ENCODE data around the gene RRAGD.

Gene RRAGD

GRCh38 chr6:89323511-89323971 lies 88.5 kb downstream of the RRAGD start:
- Mint-ChIP-seq H3K36me3 (ENCODE audit: low read depth) (peaks cover 46% of the 10 kb centered on the region), H3K9me3 (peaks cover 28% of the 10 kb centered on the region), H3K27ac (peak overlapping the region; percentile 43), H3K4me3 (no peak overlapping the region), H3K27me3 (ENCODE audit: low read depth, poor library complexity) (peaks cover 3% of the 10 kb centered on the region), H3K4me1 (peaks cover 8% of the 10 kb centered on the region)
- TF ChIP-seq, protein P1, sequence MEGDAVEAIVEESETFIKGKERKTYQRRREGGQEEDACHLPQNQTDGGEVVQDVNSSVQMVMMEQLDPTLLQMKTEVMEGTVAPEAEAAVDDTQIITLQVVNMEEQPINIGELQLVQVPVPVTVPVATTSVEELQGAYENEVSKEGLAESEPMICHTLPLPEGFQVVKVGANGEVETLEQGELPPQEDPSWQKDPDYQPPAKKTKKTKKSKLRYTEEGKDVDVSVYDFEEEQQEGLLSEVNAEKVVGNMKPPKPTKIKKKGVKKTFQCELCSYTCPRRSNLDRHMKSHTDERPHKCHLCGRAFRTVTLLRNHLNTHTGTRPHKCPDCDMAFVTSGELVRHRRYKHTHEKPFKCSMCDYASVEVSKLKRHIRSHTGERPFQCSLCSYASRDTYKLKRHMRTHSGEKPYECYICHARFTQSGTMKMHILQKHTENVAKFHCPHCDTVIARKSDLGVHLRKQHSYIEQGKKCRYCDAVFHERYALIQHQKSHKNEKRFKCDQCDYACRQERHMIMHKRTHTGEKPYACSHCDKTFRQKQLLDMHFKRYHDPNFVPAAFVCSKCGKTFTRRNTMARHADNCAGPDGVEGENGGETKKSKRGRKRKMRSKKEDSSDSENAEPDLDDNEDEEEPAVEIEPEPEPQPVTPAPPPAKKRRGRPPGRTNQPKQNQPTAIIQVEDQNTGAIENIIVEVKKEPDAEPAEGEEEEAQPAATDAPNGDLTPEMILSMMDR (IDR thresholded peaks at IDR 0.05) = no peak
- no peak for DNase-seq

GRCh38 chr6:89321131-89321970 lies 90.7 kb downstream of the RRAGD start:
- Mint-ChIP-seq H3K27me3 (ENCODE audit: low read depth, poor library complexity) (peaks cover 3% of the 10 kb centered on the region), H3K4me3 (no peak overlapping the region), H3K36me3 (ENCODE audit: low read depth) (peaks cover 58% of the 10 kb centered on the region), H3K9me3 (peaks cover 34% of the 10 kb centered on the region), H3K4me1 (peaks cover 8% of the 10 kb centered on the region), H3K27ac (no peak overlapping the region)
- TF ChIP-seq, protein P1 (IDR thresholded peaks at IDR 0.05) = no peak
- no peak for DNase-seq

- Mint-ChIP-seq H3K36me3 (ENCODE audit: low read depth) (peaks cover 59% of the 10 kb centered on the region), H3K4me1 (peaks cover 8% of the 10 kb centered on the region), H3K27ac (no peak overlapping the region), H3K4me3 (no peak overlapping the region), H3K9me3 (peaks cover 34% of the 10 kb centered on the region), H3K27me3 (ENCODE audit: low read depth, poor library complexity) (peaks cover 3% of the 10 kb centered on the region)
- TF ChIP-seq, protein P1 (IDR thresholded peaks at IDR 0.05) = no peak
- no peak for DNase-seq
Observed at GRCh38 chr6:89320012-89320559, 92.0 kb downstream of the RRAGD start.

DNA sequence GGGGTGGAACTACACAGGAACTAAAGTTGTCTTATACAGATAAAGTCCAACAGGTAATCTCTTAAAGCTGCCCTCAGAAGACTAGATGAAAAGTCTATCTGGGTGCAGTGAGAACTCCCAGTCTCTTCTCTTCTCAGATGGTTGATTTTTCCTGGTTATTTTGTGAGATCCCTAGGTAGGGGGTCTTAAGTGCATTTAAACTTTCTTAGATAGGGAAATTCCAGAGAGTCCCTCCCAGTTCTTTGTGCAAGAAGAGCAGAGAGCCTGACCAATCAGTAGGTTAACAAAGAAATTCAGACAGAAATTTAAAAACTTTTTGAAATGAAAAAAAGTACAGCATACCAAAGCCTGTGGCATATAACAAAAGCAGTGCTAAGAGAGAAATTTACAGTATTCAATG lies 95.0 kb downstream of the RRAGD start:
- peaks cover 47% of the 10 kb centered on the region for H3K36me3 Mint-ChIP-seq (ENCODE audit: low read depth)
- peaks cover 33% of the 10 kb centered on the region for H3K9me3 Mint-ChIP-seq
- H3K4me3 Mint-ChIP-seq = no peak overlapping the region
- peaks cover 3% of the 10 kb centered on the region for H3K27me3 Mint-ChIP-seq (ENCODE audit: low read depth, poor library complexity)
- no peak overlapping the region for H3K27ac Mint-ChIP-seq
- TF ChIP-seq, protein P1 (IDR thresholded peaks at IDR 0.05) = no peak
- no peak for DNase-seq
- H3K4me1 Mint-ChIP-seq = peaks cover 3% of the 10 kb centered on the region

DNA sequence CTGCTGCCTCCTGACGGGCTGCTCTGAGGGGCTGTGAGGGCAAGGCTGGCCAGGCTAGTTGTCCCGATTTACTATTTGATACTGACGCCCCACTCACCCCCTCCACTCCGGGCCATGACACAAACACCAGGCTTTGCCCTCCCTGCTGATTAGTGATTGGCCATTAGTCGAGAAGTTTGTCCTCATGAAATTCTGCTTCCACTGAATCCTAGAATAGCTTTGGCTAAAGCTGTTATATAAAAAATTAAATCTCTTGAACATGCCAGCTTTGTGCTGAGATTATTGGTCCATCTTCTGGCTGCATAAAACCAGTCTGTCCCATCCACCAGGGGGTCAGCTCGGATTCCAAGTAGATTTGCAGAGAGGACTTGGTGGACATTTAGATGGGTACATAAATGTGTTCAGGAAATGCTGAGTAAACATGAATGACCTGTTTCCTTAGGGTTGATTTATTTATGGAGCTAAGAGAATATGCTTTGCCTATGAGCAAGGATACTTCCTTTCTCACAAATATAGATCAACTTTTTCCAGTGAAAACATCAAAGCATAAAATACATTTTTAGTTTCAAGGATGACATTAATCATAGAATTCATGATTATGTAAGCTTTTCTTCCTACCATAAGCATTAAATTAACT lies 96.7 kb downstream of the RRAGD start, which contains the start of gene GABRR2:
Gene GABRR2, minus strand, starts transcription at position 51 of the 637 bp plus-strand sequence. CDS start 134 bp downstream, outside the sequence.
- H3K36me3 Mint-ChIP-seq (ENCODE audit: low read depth) = peaks cover 33% of the 10 kb centered on the region
- DNase-seq = no peak
- H3K27me3 Mint-ChIP-seq (ENCODE audit: low read depth, poor library complexity) = peaks cover 3% of the 10 kb centered on the region
- H3K4me1 Mint-ChIP-seq = peaks cover 20% of the 10 kb centered on the region
- H3K27ac Mint-ChIP-seq = no peak within 1 kb of the TSS
- H3K4me3 Mint-ChIP-seq = no peak within 1 kb of the TSS
- peaks cover 19% of the 10 kb centered on the region for H3K9me3 Mint-ChIP-seq
- TF ChIP-seq, protein P1 (IDR thresholded peaks at IDR 0.05) = no peak

Measured in nephron progenitor cell (in vitro differentiated cells).